Loucy (cell line): ENCODE results near the gene NR2F1-AS1.
"Not testable (repeated sequence)": the region's sequence is repeated elsewhere in the genome, so short reads cannot be mapped to it uniquely, and the experiment has no call there.

Experiments
- H2AFZ ChIP-seq: fragments of 200-600 bp; sonication (generic); 2 replicates; pipeline ENCODE4 v1.6.0; 2016; ENCODE audit warnings: antibody characterized with exemption, mild to moderate bottlenecking, low read length, moderate library complexity
- H3F3A ChIP-seq: fragments of 200-600 bp; 2 replicates; pipeline ENCODE4 v1.6.0; 2016; ENCODE audit warnings: antibody characterized with exemption, low read depth, mild to moderate bottlenecking
- H3K27me3 ChIP-seq: fragments of 200-600 bp; sonication (generic); 2 replicates; pipeline ENCODE4 v1.6.1; 2014; ENCODE audit warnings: low read length, mild to moderate bottlenecking; ENCODE audit not compliant: insufficient read depth, poor library complexity, severe bottlenecking
- H3K36me3 ChIP-seq: fragments of 200-600 bp; sonication (generic); 2 replicates; pipeline ENCODE4 v1.6.1; 2016; ENCODE audit warnings: low read length; ENCODE audit not compliant: insufficient read depth
- H3K4me1 ChIP-seq: fragments of 200-600 bp; sonication (generic); 2 replicates; pipeline ENCODE4 v1.5.1; 2014; ENCODE audit warnings: low read length, mild to moderate bottlenecking; ENCODE audit not compliant: insufficient read depth, poor library complexity, severe bottlenecking
- H3K4me2 ChIP-seq: fragments of 200-600 bp; sonication (generic); 2 replicates; pipeline ENCODE4 v1.6.0; 2014; ENCODE audit warnings: antibody characterized with exemption, low read length, low read depth, mild to moderate bottlenecking; ENCODE audit not compliant: poor library complexity, severe bottlenecking
- H3K4me3 ChIP-seq: fragments of 200-600 bp; sonication (generic); 2 replicates; pipeline ENCODE4 v1.5.1; 2014; ENCODE audit warnings: low read length, mild to moderate bottlenecking, mixed read lengths; ENCODE audit not compliant: poor library complexity, severe bottlenecking
- H3K79me2 ChIP-seq: fragments of 200-600 bp; sonication (generic); 2 replicates; pipeline ENCODE4 v1.6.1; 2014; ENCODE audit warnings: low read length; ENCODE audit not compliant: insufficient read depth
- H3K9ac ChIP-seq: fragments of 200-600 bp; sonication (generic); 2 replicates; pipeline ENCODE4 v1.6.0; 2014; ENCODE audit warnings: mild to moderate bottlenecking, low read depth, low read length, moderate library complexity; ENCODE audit not compliant: poor library complexity, severe bottlenecking
- H3K9me2 ChIP-seq: fragments of 200-600 bp; sonication (generic); replicated peaks from 2 replicates; pipeline ENCODE4 v1.6.1; 2016; ENCODE audit warnings: low read depth, low read length, mixed read lengths
- H3K9me3 ChIP-seq: fragments of 200-600 bp; sonication (generic); 2 replicates; pipeline ENCODE4 v1.6.1; 2014; ENCODE audit warnings: mild to moderate bottlenecking, antibody characterized with exemption, low read length, low read depth; ENCODE audit not compliant: insufficient read depth
- H4K20me1 ChIP-seq: fragments of 200-600 bp; sonication (generic); 2 replicates; pipeline ENCODE4 v1.6.0; 2014; ENCODE audit warnings: antibody characterized with exemption, low read length, mild to moderate bottlenecking; ENCODE audit not compliant: insufficient read depth, poor library complexity, severe bottlenecking
- CTCF ChIP-seq: fragments of 200-600 bp; sonication (generic); conservative IDR thresholded peaks from 2 replicates; pipeline ENCODE4 v1.5.1; 2014; ENCODE audit warnings: mild to moderate bottlenecking, antibody characterized with exemption, low read length
- EZH2phosphoT487 ChIP-seq: fragments of 200-600 bp; IDR thresholded peaks from 2 replicates; pipeline ENCODE4 v1.6.1; 2018; ENCODE audit warnings: antibody characterized with exemption, mild to moderate bottlenecking, moderate library complexity, borderline replicate concordance

NR2F1-AS1 gene

GRCh38 chr5:93557021-93557604 lies 23.9 kb downstream of the NR2F1-AS1 start:
- TF ChIP-seq EZH2phosphoT487 (no peak), CTCF (no peak)
- Histone ChIP-seq H3K27me3 (no peaks in the 10 kb centered on the region), H2AFZ (no peak overlapping the region), H3K4me3 (no peak overlapping the region), H3K4me1 (no peaks in the 10 kb centered on the region), H3K9me3 (no peaks in the 10 kb centered on the region), H3K4me2 (no peak overlapping the region), H3F3A (no peaks in the 10 kb centered on the region), H3K9ac (no peak overlapping the region), H3K36me3 (no peaks in the 10 kb centered on the region), H4K20me1 (no peaks in the 10 kb centered on the region), H3K9me2 (no peaks in the 10 kb centered on the region), H3K79me2 (no peaks in the 10 kb centered on the region)

- H2AFZ ChIP-seq, H3K9me3 ChIP-seq, H3K4me2 ChIP-seq, H3F3A ChIP-seq, H3K9me2 ChIP-seq, H3K79me2 ChIP-seq, H3K27me3 ChIP-seq, H3K9ac ChIP-seq, H3K4me1 ChIP-seq, H4K20me1 ChIP-seq, H3K4me3 ChIP-seq, H3K36me3 ChIP-seq: not testable (repeated sequence)
Measured at GRCh38 chr5:93549594-93549993, 31.4 kb downstream of the NR2F1-AS1 start.

- Histone ChIP-seq H4K20me1 (no peaks in the 10 kb centered on the region), H3K9me2 (no peaks in the 10 kb centered on the region), H3K9me3 (no peaks in the 10 kb centered on the region), H3K4me1 (no peaks in the 10 kb centered on the region), H3K27me3 (no peaks in the 10 kb centered on the region), H3F3A (no peaks in the 10 kb centered on the region), H3K79me2 (no peaks in the 10 kb centered on the region), H3K9ac (no peak overlapping the region), H3K4me3 (no peak overlapping the region), H3K36me3 (no peaks in the 10 kb centered on the region), H3K4me2 (no peak overlapping the region), H2AFZ (no peak overlapping the region)
- TF ChIP-seq CTCF, result no peak
- TF ChIP-seq EZH2phosphoT487, result no peak
Measured at GRCh38 chr5:93545872-93546271, 35.1 kb downstream of the NR2F1-AS1 start.

GRCh38 chr5:93532370-93532769 lies 48.6 kb downstream of the NR2F1-AS1 start:
- Histone ChIP-seq H2AFZ (no peak overlapping the region), H3K36me3 (no peaks in the 10 kb centered on the region), H3K9me3 (no peaks in the 10 kb centered on the region), H3K4me1 (no peaks in the 10 kb centered on the region), H3K4me3 (no peak overlapping the region), H3K79me2 (no peaks in the 10 kb centered on the region), H3F3A (no peaks in the 10 kb centered on the region), H3K4me2 (no peak overlapping the region), H3K27me3 (no peaks in the 10 kb centered on the region), H4K20me1 (no peaks in the 10 kb centered on the region), H3K9ac (no peak overlapping the region), H3K9me2 (no peaks in the 10 kb centered on the region)
- TF ChIP-seq CTCF (no peak), EZH2phosphoT487 (no peak)

GRCh38 chr5:93521815-93522214 lies 59.2 kb downstream of the NR2F1-AS1 start:
- H3K4me2 ChIP-seq, H3K9me3 ChIP-seq, H2AFZ ChIP-seq, H3K36me3 ChIP-seq, H3K79me2 ChIP-seq, H3K4me3 ChIP-seq, H4K20me1 ChIP-seq, H3K4me1 ChIP-seq, H3K9me2 ChIP-seq, H3K27me3 ChIP-seq, H3F3A ChIP-seq, H3K9ac ChIP-seq: not testable (repeated sequence)
